Measurements from ENCODE around the gene SCN4B. TPM values are rescaled to one million over a fixed set of nuclear protein-coding genes. Genes with fewer than 3 reads are reported as not detected.

SCN4B gene
- total and polyA plus RNA-seq, 2 of the 4 experiments (the other 2 are of a cell fraction) = 0.18 to 0.44 TPM

DNA sequence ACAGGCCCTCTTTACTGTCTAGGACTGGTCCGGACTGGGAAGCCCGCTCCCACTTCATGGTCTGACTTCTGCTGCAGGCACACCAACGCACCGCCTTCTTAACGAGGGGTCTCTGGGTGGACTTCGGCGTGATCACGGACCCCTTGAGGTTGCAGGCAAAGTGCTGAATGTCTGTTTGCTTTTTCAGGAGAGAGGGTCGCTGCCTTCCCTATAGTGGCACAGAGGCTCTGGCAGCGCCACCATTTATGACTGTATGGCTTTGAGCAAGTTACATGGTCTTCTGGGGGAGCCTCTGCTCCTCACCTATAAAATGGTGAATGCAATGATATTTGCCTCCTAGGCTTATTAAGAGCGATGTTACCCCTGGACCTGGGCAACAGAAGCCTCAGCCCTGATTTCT is 1.4 kb upstream of the SCN4B start:
- dilution Hi-C loops (cut with HindIII; ENCODE audit: low sequenced_read_pairs, unreplicated experiment) = no loop called here
- Histone ChIP-seq H3K4me3 (ENCODE audit: insufficient read depth, low read depth, low read length) (no peak overlapping the region), H3K18ac (ENCODE audit: low read depth, low read length) (no peak overlapping the region), H2BK120ac (ENCODE audit: low read depth, low read length) (no peak overlapping the region), H3K79me1 (ENCODE audit: low read depth in 1 of 2, low read length in 2 of 2) (no peaks in the 10 kb centered on the region), H3K4ac (ENCODE audit: low read depth, low read length) (no peak overlapping the region), H3K14ac (replicated peaks; ENCODE audit: low read depth, low read length) (no peak overlapping the region), H4K20me1 (ENCODE audit: insufficient read depth, low read length) (no peaks in the 10 kb centered on the region), H3K9me1 (ENCODE audit: insufficient read depth, low read length) (no peaks in the 10 kb centered on the region), H4K91ac (ENCODE audit: insufficient read depth, low read depth, low read length) (no peak overlapping the region), H3K9me3 (ENCODE audit: control insufficient read depth, insufficient read depth, low read length) (no peaks in the 10 kb centered on the region), H3K36me3 (ENCODE audit: control insufficient read depth, insufficient read depth, low read length) (no peaks in the 10 kb centered on the region), H3K27me3 (ENCODE audit: control insufficient read depth, insufficient read depth, low read length) (peaks cover 83% of the 10 kb centered on the region), H2BK20ac (ENCODE audit: low read depth, low read length) (no peak overlapping the region; the same call in 1 of the 2 replicates), H3K23ac (ENCODE audit: low read depth, low read length) (no peak overlapping the region; the same call in 1 of the 2 replicates), H2AFZ (replicated peaks; ENCODE audit: low read length, poor library complexity) (no peak overlapping the region), H2AK9ac (replicated peaks; ENCODE audit: low read depth, low read length, poor library complexity) (no peak overlapping the region), H4K5ac (ENCODE audit: low read depth, low read length) (no peak overlapping the region), H2BK15ac (ENCODE audit: low read depth, low read length) (no peak overlapping the region), H3K9ac (ENCODE audit: low read depth, low read length) (no peak overlapping the region), H3K4me1 (ENCODE audit: control insufficient read depth, insufficient read depth, low read length) (no peaks in the 10 kb centered on the region; the same call in 1 of the 2 replicates), H3K27ac (ENCODE audit: insufficient read depth, low read length) (no peak overlapping the region), H3K4me2 (ENCODE audit: low read depth, low read length) (no peak overlapping the region), H3K56ac (ENCODE audit: extremely low read depth, insufficient read depth, low read length) (no peak overlapping the region), H2AK5ac (ENCODE audit: low read depth, low read length) (no peak overlapping the region), H4K8ac (ENCODE audit: low read depth in 2 of 2, low read length in 2 of 2) (no peak overlapping the region), H2BK5ac (ENCODE audit: low read depth, low read length, poor library complexity, severe bottlenecking) (no peak overlapping the region)
- in situ Hi-C loops (cut with MboI; ENCODE audit: low sequenced_read_pairs) = no loop called here
- 73% methylated on average over 10 of the region's 11 CpGs; no CpG with 5 or more reads in 1 of the 2 experiments for WGBS, 2 experiments (ENCODE audit: extremely low coverage in 2 of 2, insufficient read length in 1 of 2)
- BruUV-seq (replicated peaks) = no TSS peak
- TF ChIP-seq USF2 (IDR thresholded peaks at IDR 0.05; ENCODE audit: low read depth, low read length) (no peak), ELK1 (IDR thresholded peaks at IDR 0.05; ENCODE audit: borderline replicate concordance, low read depth, low read length) (no peak), RAD21 (IDR thresholded peaks at IDR 0.05; ENCODE audit: low read length) (no peak), MXI1 (IDR thresholded peaks at IDR 0.05; ENCODE audit: borderline replicate concordance, low read depth, low read length) (no peak), BHLHE40 (IDR thresholded peaks at IDR 0.05; ENCODE audit: low read depth, low read length) (no peak), CHD1 (IDR thresholded peaks at IDR 0.05; ENCODE audit: low read depth, low read length) (no peak), SMC3 (IDR thresholded peaks at IDR 0.05; ENCODE audit: low read depth, low read length) (no peak), POLR2A (IDR thresholded peaks at IDR 0.05; ENCODE audit: low read depth, low read length) (no peak), CEBPB (IDR thresholded peaks at IDR 0.05; ENCODE audit: low read depth, low read length) (no peak), RFX5 (IDR thresholded peaks at IDR 0.05; ENCODE audit: low read depth, low read length) (no peak), FOS (IDR thresholded peaks at IDR 0.05; ENCODE audit: low read depth, low read length) (no peak)
- TF ChIP-seq, protein P1, sequence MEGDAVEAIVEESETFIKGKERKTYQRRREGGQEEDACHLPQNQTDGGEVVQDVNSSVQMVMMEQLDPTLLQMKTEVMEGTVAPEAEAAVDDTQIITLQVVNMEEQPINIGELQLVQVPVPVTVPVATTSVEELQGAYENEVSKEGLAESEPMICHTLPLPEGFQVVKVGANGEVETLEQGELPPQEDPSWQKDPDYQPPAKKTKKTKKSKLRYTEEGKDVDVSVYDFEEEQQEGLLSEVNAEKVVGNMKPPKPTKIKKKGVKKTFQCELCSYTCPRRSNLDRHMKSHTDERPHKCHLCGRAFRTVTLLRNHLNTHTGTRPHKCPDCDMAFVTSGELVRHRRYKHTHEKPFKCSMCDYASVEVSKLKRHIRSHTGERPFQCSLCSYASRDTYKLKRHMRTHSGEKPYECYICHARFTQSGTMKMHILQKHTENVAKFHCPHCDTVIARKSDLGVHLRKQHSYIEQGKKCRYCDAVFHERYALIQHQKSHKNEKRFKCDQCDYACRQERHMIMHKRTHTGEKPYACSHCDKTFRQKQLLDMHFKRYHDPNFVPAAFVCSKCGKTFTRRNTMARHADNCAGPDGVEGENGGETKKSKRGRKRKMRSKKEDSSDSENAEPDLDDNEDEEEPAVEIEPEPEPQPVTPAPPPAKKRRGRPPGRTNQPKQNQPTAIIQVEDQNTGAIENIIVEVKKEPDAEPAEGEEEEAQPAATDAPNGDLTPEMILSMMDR (conservative IDR thresholded peaks at IDR 0.05; ENCODE audit: low read depth, low read length) = no peak
- POLR2A ChIA-PET (ENCODE audit: unreplicated experiment) = no interaction called here
- CTCF ChIA-PET = no interaction called here
- DNase-seq (no peak), ATAC-seq (ENCODE audit: low read depth) (no peak)
- intact Hi-C loops (cut with micrococcal nuclease) = no loop called here
